Germinal center (tissue), 1 donor: ENCODE results near the gene MRPL20.
"Not testable (repeated sequence)": the region's sequence is repeated elsewhere in the genome, so short reads cannot be mapped to it uniquely, and the experiment has no call there.

ENCODE experiments used
- DNase-seq: peaks from one replicate; pipeline ENCODE4 v3.0.0; 2012; ENCODE audit warnings: mixed read lengths, low spot score

MRPL20 gene

DNA sequence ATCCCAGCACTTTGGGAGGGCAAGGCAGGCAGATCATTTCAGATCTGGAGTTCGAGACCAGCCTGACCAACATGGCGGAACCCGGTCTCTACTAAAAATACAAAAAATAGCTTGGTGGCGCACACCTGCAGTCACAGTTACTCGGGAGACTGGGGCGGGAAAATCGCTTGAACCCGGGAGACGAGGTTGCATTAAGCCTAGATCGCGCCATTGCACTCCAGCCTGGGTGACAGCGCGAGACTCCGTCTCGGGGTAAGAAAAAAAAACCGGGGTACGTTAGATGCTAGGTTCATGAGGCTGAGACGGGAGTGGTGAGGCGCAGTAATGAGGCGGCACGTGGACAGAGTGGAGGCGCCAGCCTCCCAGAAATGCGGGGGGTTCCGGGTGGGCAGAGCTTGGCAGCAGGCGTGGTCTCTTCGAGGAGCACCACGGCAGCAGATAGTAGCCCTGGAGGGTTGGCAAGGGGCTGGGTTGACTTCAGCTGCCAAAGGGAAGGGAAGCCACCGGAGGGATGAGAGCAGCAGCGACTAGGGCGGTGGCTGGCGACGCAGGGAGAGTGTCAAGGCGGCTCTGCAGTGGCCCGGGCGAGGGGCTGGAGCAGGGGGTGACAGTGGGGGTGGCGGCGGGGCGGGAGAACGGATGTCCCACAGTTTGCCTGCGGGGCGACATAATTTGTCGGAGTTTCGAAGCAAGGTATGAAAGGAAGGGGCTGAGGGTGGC is 832 bp downstream of the MRPL20 start:
- no peak for DNase-seq

DNA sequence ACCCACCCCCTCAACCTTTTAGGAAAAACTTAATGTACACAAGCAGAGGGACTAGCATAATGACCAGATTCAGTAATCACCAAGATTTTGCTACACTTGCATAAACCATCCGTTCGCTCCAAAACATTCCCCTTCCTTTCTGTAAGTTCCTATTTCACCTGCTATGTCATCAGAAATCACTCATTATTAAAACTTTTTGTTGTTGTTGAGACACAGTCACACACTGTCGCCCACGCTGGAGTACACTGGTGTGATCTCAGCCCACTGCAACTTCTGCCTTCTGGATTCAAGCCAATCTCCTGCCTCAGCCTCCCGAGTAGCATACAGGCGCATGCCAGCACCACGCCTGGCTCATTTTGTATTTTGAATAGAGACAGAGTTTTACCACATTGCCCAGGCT is 3.4 kb downstream of the MRPL20 start:
- no peak for DNase-seq

DNA sequence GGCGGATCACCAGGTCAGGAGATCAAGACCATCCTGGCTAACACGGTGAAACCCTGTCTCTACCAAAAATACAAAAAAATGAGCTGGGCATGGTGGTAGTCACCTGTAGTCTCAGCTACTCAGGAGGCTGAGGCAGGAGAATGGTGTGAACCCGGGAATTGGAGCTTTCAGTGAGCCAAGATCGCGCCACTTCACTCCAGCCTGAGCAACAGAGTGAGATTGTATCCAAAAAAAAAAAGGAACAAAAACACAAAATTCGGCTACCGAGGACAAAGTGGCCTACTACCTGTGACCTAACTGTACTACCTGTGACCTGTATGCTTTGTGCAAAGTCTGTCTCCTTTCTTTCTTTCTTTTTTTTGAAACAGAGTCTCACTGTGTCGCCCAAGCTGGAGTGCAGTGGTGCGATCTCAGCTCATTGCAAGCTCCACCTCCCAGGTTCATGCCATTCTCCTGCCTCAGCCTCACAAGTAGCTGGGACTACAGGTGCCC is 4.1 kb downstream of the MRPL20 start:
- DNase-seq, result not testable (repeated sequence)

DNA sequence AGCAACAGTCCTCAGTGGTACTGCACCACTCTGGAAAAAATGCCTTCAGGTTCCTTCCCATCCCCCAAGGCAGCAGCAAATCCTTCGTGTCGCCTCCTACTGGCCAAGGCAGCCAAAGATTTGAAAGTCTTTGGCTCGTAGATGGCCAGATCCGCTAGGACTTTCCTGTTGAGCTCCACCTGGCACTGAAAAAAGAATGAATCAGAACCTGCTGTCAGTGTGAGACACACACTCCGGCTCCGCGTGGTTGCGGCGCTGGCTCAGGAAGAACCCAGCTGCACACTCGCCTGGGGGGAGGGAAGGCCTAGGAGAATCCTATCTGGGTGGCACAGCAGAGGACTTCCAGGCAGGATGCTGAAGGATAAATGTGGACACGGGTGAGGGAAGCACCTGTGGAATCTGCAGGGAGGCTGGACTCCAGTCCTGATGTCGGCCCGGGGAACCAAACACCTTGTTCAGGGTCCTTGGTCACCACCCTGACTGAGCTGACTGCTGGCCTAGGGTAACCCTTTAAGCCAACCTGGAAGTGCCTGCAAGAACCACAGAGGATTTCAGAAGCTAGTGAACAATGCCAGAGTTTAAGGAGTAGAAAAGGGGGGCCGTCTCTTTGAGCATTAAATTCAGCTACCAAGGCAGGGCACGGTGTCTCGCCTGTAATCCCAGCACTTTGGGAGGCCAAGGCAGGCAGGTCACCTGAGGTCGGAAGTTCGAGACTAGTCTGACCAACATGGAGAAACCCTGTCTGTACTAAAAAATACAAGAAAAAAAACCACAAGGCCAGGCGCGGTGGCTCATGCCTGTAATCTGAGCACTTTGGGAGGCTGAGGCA is 4.8 kb downstream of the MRPL20 start:
- no peak for DNase-seq

DNA sequence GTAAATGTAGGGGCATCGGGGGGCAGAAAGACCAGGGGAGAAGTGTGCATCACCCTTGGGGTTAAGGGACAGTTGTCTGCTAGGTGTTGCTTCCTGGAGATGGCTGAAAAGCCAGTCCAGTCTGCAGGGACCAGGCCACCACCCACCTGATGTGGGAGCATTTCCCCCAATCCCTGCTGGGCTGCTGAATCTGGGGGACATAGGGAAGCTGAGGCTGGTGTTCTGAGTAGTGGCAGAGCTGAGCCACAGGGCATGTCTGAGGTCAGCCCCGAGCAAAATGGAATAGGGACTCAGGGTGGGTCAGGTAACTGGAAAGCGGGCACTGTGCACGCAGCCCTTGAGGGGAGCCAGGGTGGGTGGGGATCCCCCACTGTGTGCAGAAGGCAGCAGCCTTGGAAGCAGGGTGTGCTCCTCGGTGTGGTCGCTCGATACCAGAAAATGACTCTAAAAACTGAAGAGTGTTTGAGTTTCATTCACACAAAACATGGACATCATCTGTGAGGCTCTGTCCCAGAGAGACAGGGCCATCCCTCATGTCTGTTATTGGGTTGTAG is 5.6 kb downstream of the MRPL20 start:
- no peak for DNase-seq

DNA sequence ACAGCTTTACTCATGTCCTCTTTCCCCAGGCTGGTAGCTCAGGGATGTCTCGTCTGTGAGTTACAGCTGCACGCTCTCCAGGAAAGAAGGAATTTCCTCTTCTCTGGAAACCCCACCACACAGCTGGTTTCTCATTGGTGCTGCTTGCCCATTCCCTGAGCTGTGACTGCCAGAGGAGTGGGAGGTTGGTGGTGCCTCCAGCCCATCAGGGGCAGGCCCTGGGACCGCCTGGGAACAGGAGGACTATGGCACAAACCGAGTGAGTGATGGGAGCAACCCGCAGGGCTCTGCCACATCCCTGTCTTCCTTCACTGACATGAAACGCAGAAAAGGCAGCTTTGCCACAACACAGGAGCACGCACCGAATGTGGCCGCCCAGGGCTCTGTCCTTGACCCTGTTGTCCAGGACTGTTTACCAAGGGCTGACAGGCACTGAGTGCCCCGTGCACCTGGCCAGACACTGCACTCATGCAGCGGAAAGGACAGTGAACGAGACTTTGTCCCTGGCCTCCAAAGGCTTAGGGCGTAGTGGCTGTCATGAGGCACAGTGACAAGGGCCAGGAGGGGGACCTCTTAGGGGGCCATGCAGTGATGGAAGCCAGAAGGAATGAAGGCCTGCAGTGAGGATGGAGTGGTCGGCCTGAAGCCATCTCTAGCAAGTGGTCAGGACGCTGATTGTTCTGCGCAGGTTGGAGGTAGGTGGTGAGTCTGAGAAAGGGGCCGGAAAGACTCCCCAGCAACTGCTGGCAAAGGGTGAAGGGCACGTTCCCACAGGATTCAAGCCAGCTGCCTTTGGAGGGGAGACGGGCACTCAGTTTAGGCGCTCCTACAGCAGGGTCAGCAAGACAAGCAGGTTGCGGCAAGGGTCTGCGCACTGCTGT is 6.3 kb downstream of the MRPL20 start:
- no peak for DNase-seq

DNA sequence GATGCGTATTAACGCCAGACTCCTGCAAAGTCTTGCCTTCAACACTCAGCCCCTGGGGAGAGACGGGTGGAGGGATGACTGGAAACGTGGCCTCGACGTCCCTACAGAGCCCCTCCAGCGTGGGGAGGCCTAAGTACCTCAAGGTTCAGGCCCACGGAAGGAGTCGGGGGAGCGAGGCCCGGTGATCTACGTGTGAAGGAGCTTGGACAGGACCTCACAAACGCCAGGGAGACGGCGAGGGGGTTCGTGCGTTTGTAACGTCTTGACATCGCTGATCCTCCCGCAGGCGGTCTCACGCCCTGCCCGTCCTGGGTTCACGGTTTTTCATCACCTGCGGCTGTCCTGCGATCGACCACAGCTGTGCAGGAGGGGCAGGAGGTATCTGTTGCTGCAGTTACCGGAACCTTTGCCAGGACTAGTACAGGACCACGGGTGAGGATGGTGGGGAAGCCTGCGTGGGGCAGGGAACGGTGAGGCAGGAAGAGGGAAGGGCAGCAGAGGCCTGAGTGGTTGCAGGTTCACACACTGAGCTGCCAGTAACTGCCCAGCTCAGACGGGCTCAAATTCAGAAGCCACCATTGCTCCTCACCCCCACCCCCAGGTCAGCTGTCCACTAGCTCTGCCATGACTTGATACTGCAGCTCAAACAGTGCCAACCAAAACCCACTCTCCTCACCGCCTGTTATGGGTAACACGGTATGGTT is 7.1 kb downstream of the MRPL20 start:
- no peak for DNase-seq

DNA sequence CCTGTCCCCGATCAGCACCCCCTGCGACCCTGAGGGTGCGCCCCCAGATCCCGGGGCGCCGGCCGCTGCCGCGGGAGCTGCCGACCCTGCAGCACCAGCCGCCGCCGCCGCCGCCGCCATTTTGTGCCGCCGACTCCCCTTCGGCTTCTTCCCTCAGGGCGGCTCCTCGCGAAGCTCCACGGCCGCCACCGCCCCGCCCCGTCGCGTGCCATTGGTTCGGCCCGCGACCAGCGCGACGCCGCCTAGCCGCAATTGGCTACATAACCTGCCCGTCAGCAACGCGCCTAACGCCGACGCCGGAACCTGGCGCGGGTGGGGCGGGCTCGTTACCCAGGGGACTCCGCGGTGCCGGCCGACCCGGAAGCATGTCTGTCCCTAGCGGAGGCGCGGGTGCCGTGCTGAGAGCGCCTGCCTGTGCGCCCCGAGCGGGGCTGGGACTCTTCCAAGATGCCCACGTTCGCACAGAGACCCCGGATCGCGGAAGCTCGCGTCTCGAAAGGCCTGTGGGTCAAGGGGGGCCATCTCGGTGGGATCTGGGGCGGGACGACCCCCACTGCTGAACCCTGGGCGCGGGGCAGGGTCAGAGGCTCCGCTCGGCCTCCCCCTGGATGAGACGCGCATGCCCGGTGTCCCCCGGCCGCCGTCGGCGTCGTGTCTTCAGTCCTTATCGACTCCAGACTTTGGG is 7.8 kb downstream of the MRPL20 start, which contains the start of gene CCNL2:
Gene CCNL2, minus strand, starts transcription at position 149 of the 685 bp plus-strand sequence. Its CDS starts 29 bp downstream, at position 120.
- peak; percentile 98 for DNase-seq

DNA sequence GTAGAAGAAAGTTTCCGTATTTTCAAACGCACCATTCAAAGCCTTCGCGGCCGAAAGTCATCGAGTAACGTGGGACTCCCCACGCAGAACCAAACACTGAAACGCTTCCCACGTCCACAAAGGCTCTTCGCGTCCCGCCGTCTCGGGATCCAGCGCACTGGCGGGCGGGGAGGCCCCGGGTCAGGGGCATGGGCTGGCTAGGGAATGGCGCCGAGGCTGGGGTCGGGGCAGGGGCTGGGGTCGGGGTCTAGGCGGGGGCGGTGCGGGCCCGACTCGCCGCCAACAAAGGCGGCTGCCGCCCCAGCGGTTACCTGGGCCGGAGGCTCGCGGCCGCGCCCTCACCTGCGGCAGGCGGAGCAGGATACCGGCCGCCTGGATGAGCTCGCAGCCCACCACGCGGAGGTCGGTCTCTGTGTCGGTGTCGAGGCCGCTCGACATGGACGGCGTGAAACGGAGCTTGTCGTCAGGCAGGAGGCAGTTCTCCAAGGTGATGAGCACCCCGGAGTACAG is 8.4 kb downstream of the MRPL20 start:
- no peak for DNase-seq

DNA sequence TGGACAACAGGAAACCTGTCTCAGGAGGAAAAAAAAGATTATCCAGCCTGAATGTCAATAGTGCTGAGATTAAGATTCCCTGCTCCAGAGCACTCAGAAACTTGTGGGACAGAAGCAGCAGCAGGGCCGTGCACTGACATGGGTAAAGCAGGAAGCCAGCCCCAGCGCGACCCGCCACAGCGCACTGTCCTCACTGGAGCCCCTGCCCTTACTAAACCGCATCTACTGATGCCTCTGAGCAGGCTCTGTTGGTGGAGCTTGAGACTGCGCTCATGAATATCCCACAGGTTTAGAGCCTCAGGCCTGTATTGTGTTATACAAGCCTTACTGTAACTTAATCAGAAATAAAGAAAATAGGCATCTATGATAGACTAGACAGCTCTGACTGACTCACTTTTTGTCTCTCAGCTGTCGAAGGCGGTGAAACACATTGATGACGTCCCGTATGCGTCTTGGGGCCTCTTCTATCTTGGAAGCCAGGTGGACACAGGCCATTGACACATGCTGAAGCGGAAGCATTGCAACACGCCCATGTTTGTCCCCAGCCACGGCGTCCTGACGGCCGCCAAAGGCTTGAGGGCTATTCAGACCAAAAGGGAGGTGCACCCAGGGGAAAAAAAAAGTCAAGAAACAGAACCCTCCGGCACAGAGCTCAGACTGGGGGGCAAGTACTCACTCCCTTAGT is 9.1 kb downstream of the MRPL20 start:
- DNase-seq, result no peak

DNA sequence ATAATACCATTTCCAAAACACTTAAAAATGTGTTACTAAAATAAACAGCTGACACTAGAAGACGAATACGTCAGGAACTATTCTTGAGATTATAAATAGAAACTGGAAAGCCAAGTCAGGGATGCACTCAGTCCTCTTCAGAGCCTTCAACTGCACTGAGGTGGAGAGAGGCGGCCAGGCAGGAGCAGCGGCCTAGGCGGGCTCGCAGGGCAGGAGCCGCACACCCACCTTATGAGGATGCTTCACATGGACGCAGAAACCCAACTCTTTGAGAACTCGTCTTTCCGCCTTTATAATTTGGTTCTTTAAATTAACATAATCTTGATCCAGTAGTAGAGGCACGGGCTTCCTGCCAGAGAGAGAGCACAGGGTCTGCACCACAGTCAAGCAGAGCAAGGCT is 11.9 kb downstream of the MRPL20 start:
- DNase-seq, result no peak

DNA sequence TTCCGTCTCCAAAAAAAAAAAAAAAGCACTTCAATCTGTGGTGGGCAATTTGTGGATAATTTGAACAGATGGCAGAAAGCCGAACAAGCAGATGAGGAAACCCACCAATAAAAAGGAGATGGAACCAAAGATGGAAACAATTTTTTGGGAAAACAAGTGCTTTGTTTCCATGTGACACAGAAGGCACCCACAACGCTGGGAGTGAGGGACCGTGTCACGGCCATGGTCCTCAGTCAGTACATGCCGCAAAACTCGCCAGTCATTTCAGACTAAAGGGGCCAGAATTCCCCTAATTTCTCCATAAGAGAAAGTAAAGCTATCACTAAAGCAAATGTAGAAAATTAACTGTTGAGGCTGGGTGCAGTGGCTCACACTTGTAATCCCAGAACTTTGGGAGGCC is 13.0 kb downstream of the MRPL20 start:
- DNase-seq, result no peak

DNA sequence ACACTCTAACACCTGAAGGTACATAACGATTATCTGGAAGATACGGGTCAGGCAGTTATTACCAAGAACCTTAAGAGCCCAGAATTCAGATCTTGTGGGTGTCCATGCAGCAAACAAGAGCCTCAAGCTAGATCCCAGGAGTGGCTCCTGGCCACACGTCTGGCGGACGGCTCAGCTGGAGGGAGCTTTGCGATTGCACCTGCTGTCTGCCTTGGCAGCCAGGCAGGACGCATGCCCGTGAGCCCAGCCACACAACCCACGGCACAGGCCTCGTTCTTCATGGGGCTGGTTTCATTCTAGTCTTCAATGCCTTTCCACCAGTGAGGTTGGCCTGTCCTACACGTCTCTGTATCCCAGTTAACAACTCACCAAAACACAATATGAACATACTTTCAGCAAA is 13.7 kb downstream of the MRPL20 start:
- no peak for DNase-seq

DNA sequence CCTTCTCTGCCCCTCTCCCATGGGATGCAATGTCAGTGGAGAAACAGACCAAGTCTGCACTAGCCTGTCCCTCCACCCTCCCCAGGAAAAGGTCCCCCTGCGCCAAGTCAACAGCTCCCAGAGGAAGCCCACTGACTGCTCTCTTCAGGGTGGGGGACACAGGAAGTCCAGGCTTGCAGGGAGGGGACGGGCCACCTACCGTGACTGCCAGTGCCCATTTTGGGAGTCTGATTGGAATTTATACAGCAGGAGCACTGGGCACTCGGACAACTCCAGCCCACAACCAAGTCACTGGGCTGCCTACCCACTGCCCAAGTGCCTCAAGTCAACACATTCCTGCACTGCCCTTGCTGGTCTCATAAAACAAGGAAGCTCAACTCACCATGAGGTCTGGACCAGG is 14.1 kb downstream of the MRPL20 start:
- DNase-seq, result no peak

DNA sequence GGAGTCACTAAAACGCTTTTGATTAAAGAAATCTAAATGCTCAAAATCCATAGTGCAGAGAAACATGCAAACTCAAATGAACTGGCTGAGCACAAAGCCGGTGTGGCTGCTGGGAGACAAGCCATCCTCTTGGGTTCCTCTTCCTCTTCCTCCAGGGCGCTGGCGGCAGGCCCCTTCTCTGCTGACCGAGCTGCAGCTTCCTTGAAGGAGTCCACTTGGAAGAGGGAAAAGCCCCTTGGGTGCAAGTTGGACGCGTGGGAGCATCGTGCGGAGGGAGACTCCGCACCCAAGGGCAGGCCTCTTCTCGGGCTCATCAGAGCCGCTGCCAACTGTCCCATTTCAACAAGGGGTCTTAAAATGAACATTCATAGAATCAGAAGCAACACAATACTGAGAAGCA is 15.9 kb downstream of the MRPL20 start:
- no peak for DNase-seq

DNA sequence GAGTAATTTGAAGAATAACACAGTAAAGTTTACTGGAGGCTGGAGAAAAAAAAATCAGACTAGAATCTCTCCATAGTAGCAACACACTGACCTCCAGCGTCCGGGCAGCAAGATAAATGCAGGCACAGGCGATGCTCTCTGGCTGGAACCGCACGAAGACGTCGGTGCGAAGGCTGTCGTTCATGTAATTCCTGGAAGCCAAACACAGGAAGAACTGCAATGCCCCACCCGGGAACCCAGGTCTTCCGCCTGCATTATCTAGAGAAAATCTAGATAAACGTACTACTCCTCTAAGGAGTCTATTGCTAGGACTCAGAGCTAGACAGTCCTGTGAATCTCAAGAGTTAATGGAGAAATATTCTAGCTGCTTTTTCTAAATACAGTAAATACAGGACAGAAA is 16.4 kb downstream of the MRPL20 start:
- DNase-seq, result no peak

DNA sequence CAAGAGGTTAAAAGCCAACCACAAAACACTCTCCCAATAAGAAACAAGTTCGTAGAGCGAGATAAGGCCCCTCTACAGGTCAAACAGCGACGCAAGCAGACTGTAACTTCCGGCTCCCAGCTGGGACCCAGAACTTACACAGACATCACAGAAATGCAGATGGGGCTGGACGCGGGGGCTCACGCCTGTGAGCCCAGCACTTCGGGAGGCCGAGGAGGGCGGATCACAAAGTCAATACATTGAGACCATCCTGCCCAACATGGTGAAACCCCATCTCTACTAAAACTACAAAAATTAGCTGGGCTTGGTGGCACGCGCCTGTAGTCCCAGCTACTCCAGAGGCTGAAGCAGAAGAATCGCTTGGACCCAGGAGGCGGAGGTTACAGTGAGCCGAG is 19.0 kb downstream of the MRPL20 start:
- DNase-seq, result no peak

DNA sequence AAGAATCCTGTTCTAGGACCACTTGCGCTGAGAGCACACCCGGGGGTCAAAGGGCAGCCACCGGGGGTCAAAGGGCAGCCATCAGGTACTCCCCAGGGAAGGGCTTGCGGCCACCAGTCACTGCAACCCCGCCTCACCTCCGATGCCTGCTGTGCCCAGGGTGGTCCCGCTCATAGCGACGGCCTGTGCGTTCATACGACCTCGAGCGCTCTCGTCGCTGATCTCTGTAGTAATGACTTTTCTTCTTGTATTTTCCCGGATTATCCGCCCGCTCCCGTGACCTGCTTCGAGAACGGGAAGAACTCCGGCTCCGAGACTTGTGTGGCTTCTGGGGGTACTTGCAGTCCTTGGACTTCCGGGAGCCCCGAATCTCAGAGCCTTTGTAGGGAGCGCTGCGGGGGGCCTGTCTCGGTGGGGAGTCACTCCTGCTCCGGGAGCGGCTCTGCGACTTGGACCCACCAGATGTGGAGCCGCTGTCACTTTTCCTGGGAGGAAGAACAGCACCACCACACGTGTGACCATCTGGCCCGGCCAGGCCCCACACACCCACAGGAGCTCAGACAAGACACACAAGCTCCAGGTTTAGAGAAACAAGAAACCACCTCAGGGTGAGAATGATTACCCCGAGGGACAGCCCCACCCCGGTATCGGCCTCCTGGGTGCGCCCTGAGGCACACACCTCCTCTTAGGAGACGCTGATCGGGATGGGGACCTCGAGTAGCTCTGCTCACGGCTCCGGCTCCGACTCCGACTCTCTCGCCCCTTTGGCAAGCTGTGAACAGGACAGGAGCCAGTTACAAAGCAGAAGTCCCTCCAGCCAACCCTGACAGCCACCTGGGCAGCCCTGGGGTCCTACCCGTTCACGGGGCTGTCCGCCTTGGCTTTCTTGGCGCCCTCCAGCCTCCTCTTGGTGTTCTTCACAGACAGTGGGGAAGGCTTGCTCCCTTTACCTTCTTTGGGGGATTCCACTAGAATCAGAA is 19.7 kb downstream of the MRPL20 start:
- DNase-seq, result no peak

DNA sequence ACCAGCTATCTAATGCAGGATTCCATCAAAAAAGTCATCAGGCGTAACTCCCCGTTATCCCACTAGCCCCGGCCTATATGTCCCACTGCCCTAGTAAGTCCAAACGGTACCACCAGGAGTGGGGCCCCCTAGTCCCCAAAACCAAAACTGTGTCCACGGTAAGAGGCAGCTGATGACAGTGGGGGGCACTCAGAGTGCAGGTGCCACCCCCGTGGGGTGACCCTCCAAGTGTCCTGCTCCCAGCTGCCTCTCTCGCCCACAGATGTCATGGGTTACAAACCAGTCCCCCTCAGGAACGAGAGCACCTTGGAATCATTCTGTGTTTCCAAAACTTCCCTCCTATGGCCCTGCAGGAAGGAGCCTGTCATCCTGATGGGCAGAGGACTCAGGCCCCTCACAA is 21.2 kb downstream of the MRPL20 start:
- no peak for DNase-seq
